ENCODE results near the gene RAB40C. TPM values are rescaled to one million over a fixed set of nuclear protein-coding genes. Genes with fewer than 3 reads are reported as not detected.

Gene RAB40C
- total RNA-seq, 1 donor from 2014 or later, result 13.1 TPM

DNA sequence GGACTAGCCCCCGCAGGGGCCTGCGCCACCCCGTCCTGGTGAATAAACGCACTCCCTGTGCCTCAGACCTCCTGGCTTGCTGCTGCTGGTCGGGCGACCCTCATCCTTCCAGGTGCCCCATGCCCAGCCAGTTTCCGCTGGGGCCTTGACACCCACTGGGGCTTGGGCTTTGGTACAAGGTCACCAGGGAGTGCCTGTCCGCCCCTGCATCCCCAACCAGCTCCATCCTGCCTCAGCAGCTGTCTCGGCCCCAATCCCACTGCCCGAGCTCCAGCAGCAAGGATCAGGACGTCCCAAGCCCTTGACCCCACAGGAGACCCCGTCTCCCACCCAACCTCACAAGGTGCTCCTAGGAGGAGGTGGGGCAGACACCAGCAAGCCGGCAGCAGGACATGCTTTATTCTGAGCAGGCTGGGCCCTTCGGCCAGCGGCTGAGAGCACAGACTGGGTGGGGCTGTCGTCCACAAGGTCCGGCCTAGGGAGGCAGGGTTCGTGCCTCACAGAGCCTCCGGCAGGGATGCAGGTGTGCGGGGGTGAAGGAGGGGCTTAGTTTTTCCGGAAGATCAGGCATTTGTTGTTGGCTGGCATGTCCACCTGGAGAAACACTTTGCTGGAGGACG, 44.3 kb downstream of the RAB40C start:
- peaks cover 6% of the 10 kb centered on the region for H3K36me3 Mint-ChIP-seq (ENCODE audit: low read depth)
- TF ChIP-seq, protein P1, sequence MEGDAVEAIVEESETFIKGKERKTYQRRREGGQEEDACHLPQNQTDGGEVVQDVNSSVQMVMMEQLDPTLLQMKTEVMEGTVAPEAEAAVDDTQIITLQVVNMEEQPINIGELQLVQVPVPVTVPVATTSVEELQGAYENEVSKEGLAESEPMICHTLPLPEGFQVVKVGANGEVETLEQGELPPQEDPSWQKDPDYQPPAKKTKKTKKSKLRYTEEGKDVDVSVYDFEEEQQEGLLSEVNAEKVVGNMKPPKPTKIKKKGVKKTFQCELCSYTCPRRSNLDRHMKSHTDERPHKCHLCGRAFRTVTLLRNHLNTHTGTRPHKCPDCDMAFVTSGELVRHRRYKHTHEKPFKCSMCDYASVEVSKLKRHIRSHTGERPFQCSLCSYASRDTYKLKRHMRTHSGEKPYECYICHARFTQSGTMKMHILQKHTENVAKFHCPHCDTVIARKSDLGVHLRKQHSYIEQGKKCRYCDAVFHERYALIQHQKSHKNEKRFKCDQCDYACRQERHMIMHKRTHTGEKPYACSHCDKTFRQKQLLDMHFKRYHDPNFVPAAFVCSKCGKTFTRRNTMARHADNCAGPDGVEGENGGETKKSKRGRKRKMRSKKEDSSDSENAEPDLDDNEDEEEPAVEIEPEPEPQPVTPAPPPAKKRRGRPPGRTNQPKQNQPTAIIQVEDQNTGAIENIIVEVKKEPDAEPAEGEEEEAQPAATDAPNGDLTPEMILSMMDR (IDR thresholded peaks at IDR 0.05), result no peak
- DNase-seq, result no peak
- peaks cover 21% of the 10 kb centered on the region for H3K4me1 Mint-ChIP-seq
- no peaks in the 10 kb centered on the region for H3K9me3 Mint-ChIP-seq
- intact Hi-C loops (cut with micrococcal nuclease), result no loop called here
- no peak for ATAC-seq (ENCODE audit: low read depth)
- H3K27ac Mint-ChIP-seq, result no peak overlapping the region
- no peaks in the 10 kb centered on the region for H3K27me3 Mint-ChIP-seq
- peak overlapping the region; percentile 56 for H3K4me3 Mint-ChIP-seq
- POLR2A ChIA-PET, result no interaction called here
- CTCF ChIA-PET, result no interaction called here

DNA sequence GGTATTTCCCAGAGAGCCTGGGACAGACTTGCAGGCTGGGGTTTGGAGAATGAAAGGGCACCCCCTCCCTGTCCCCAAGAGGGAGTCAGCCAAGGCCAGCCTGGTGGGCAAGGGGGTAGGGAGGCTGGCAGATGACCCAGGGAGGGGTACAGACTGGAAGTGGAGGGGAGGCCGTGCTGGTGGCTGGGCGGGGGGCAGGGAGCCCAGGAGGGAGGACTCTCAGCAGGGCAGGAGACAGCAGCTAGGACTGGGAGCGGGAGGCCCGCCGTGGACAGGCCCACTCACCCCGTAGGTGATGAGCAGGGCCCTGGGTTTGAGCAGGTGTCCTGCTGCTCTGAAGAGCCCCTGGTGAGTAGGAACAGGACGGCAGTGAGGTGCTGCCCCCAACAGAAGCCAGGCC, 45.1 kb downstream of the RAB40C start:
- POLR2A ChIA-PET, result no interaction called here
- CTCF ChIA-PET, result no interaction called here
- ATAC-seq (ENCODE audit: low read depth) (no peak), DNase-seq (no peak)
- H3K4me1 Mint-ChIP-seq, result peaks cover 27% of the 10 kb centered on the region
- intact Hi-C loops (cut with micrococcal nuclease), result no loop called here
- no peaks in the 10 kb centered on the region for H3K27me3 Mint-ChIP-seq
- H3K27ac Mint-ChIP-seq, result no peak overlapping the region
- H3K36me3 Mint-ChIP-seq (ENCODE audit: low read depth), result peaks cover 6% of the 10 kb centered on the region
- TF ChIP-seq, protein P1 (IDR thresholded peaks at IDR 0.05), result no peak
- H3K4me3 Mint-ChIP-seq, result peak overlapping the region; percentile 70
- H3K9me3 Mint-ChIP-seq, result no peaks in the 10 kb centered on the region

DNA sequence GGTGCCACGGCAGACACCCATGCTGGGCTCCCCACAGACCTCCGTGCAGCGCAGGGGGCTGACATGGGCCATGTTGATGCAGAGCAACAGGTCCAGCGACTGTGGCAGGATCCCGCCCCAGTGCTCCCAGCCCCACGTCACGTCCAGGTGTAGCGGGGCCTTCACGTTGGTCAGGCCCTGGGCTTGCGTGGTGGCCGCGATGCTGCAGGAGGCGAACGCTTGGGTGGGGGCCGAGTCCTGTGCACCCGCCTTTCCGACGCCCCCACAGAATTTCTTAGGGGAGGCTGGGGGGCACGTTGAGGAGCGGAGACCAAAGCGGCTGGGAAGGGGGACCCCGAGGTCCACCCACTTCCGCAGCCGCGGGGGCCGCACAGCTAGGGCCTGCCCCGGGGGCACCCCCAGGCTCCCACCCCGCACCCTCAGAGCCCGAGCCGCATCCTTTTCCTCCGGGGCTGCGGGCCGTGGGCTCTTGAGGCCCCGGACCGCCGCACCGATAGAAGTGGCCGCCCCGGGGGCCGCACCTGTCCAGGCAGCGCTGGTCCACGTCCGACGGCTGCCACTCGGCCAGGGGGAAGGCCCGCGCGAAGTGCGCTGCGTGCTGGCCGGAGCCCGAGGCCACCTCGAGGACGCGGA, 45.8 kb downstream of the RAB40C start:
- Mint-ChIP-seq H3K9me3 (no peaks in the 10 kb centered on the region), H3K36me3 (ENCODE audit: low read depth) (peaks cover 6% of the 10 kb centered on the region), H3K27ac (no peak overlapping the region), H3K27me3 (no peaks in the 10 kb centered on the region), H3K4me1 (peaks cover 30% of the 10 kb centered on the region), H3K4me3 (peak overlapping the region; percentile 95)
- DNase-seq (no peak), ATAC-seq (ENCODE audit: low read depth) (no peak)
- ChIA-PET POLR2A (interaction anchor here (0.7 to 2.0 kb wide), 13 partner anchors 12 to 1520 kb away, joined by 3 to 14 read pairs (median 4); partner anchors contain the start of genes CAPN15, NHLRC4, PGAP6 and PIGQ), CTCF (interaction anchor here (1.2 kb wide), 1 partner anchor 56 kb away, joined by 3 read pairs; no protein-coding TSS in a partner anchor)
- intact Hi-C loops (cut with micrococcal nuclease), result loop anchor here (1.0 to 2.0 kb wide), 9 partner anchors 14 to 234 kb away; partner anchors contain the start of genes CAPN15, DECR2, JMJD8 and PIGQ
- TF ChIP-seq, protein P1 (IDR thresholded peaks at IDR 0.05), result no peak

DNA sequence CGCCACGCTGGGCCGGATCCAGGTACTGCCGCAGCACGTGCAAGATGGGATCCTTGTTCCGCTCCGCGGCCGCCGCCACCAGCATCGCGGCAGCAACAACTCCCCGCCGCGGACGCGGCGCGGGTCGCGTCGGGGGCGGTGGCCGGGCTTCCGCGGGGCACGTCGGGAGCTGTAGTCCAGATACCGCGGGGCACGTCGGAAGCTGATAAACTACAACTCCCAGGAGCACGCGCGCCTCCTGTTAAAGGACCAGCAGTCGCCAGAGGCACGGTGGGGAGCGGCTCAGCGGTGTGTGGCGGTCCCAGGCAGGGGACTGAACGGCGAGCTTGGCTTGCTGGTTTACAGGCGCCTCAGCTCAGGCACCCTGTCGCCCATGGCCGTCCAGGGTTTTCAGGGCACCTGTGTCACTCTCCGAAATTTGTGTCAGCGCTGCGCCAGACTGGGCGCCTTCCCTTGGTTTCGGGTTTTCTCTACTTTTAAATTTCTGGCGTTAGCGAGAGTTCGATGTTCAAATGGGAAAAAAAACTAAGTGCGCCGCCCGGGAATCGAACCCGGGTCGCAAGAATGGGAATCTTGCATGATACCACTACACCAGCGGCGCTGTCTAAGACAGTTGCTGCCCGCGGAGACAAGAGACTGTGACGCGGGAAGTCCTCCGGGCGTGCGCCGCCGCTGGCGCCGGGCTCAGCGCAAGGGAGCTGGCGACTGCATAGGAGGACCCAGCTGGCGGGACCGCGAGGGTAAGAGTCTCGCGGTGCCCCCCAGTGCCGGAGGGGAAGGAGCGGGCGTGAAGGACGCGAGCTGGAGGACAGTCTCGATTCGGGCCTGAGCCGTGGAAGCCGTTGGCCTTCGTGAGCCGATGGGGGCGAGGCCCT, 46.6 kb downstream of the RAB40C start, which contains the start of gene METTL26:
METTL26 (minus strand) TSS at position 100 of the 875 bp plus-strand sequence; CDS start at position 85, 15 bp downstream.
- POLR2A ChIA-PET, result interaction anchor here (0.5 to 2.0 kb wide), 17 partner anchors 12 to 1519 kb away, joined by 3 to 14 read pairs (median 4); partner anchors contain the start of genes CAPN15, NHLRC4, PGAP6 and PIGQ
- intact Hi-C loops (cut with micrococcal nuclease), result loop anchor here (1.0 to 2.0 kb wide), 9 partner anchors 13 to 235 kb away; partner anchors contain the start of genes CAPN15, DECR2, JMJD8 and PIGQ

More for the DNA sequence above, 46.6 kb downstream of the RAB40C start, which contains the start of gene METTL26:
- TF ChIP-seq, protein P1 (IDR thresholded peaks at IDR 0.05), result no peak
- peak; percentile 91 for DNase-seq
- Mint-ChIP-seq H3K4me3 (peak within 1 kb of the TSS; percentile 95), H3K27me3 (no peaks in the 10 kb centered on the region), H3K4me1 (peaks cover 30% of the 10 kb centered on the region), H3K27ac (peak within 1 kb of the TSS; percentile 97), H3K36me3 (ENCODE audit: low read depth) (peaks cover 6% of the 10 kb centered on the region), H3K9me3 (no peaks in the 10 kb centered on the region)
- ATAC-seq (ENCODE audit: low read depth), result peak; percentile 82
- CTCF ChIA-PET, result interaction anchor here (1.2 kb wide), 1 partner anchor 57 kb away, joined by 3 read pairs; no protein-coding TSS in a partner anchor
